H1 (cell line): ENCODE data around the gene YWHAG.
"Not testable (repeated sequence)": the region's sequence is repeated elsewhere in the genome, so short reads cannot be mapped to it uniquely, and the experiment has no call there.

Source experiments
- CHD2 ChIP-seq: IDR thresholded peaks from 2 replicates; pipeline ENCODE4 v1.6.1; 2012; ENCODE audit warnings: low read length, improper control_type of control experiment
- MAX ChIP-seq: IDR thresholded peaks from 2 replicates; pipeline ENCODE4 v1.6.1; 2012; ENCODE audit warnings: inconsistent platforms

GRCh38 chr7:76309341-76310101 is 49.3 kb downstream of the YWHAG start:
- not testable (repeated sequence) for TF ChIP-seq CHD2, MAX
